ENCODE measurements around the gene ARHGAP26. TPM values are rescaled to one million over a fixed set of nuclear protein-coding genes. Genes with fewer than 3 reads are reported as not detected.

ARHGAP26 gene
- total RNA-seq, 1 donor from 2014 or later = 17.1 TPM

DNA sequence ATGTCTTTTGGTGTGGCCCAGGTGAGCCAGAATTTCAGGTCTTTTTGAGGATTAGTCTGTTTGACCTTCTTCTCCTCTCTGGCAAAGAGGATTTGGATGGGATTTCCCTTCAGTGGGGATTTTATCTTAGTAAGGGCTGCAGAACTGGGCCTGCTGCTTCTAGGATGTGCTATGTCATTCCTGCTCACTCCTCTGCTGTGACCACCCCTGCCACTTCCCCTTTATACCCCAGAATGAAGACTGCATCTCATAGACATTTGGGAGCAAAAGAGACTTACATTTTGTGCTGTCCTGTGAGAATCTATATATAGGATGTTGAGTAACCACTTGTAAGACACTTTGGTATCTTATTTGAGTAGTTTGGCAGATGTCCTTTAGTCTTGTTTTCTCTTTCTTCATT lies 76.2 kb downstream of the ARHGAP26 start:
- H3K27me3 ChIP-seq (ENCODE audit: control insufficient read depth, insufficient read depth, low read length) = no peaks in the 10 kb centered on the region
- TF ChIP-seq, protein P1, sequence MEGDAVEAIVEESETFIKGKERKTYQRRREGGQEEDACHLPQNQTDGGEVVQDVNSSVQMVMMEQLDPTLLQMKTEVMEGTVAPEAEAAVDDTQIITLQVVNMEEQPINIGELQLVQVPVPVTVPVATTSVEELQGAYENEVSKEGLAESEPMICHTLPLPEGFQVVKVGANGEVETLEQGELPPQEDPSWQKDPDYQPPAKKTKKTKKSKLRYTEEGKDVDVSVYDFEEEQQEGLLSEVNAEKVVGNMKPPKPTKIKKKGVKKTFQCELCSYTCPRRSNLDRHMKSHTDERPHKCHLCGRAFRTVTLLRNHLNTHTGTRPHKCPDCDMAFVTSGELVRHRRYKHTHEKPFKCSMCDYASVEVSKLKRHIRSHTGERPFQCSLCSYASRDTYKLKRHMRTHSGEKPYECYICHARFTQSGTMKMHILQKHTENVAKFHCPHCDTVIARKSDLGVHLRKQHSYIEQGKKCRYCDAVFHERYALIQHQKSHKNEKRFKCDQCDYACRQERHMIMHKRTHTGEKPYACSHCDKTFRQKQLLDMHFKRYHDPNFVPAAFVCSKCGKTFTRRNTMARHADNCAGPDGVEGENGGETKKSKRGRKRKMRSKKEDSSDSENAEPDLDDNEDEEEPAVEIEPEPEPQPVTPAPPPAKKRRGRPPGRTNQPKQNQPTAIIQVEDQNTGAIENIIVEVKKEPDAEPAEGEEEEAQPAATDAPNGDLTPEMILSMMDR (IDR thresholded peaks at IDR 0.05; ENCODE audit: insufficient read depth, low read length, severe bottlenecking) = no peak
- no peaks in the 10 kb centered on the region for H3K36me3 ChIP-seq (ENCODE audit: control insufficient read depth, insufficient read depth, low read length)
- DNase-seq (ENCODE audit: low read depth) (no peak), FAIRE-seq (no peak)
- no peak overlapping the region for H3K4me3 ChIP-seq (ENCODE audit: low read depth, low read length)

DNA sequence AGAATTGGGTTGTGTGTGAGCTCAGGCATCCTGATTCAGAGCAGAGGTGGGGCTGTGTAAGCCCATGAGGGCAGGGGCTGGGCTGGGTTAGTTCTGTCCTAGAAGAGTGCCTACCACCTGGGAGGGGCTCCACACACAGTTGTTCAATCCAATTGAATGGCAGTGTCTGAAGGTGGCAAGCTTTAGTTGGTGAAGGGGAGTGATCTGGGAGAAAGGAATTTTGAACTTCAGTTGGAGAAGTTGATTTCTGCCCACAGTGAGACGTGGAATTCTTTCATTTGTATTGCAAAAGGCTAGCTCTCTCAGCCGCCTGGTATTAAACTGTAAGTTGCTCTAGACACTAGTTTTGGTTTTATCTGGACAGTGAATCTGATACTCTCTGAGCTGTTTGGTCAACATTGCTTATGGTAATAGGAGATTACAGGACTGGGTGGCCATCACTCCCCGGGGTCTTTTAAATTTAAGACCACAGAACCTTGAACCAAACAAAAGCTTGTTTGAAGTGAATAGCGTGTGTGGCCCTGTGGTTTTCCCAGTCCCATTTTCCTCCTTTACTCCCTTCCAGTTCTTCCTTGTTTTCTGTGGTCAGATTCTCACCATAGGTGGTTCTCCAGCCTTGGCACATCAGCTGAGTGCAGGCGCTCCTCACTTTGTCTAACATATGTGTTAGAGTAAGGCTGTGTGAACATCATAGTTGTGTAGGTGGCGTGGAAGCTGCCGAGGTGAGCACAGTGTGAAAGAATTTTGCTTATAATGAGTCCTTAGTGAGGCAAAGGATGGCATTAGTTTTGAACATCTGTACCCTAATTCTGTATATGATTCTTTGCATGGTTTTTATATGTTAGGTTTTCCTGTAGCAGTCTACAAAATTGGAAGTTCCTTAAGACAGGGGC lies 78.0 kb downstream of the ARHGAP26 start:
- no peak for DNase-seq (ENCODE audit: low read depth)
- FAIRE-seq = no peak
- TF ChIP-seq, protein P1 (IDR thresholded peaks at IDR 0.05; ENCODE audit: insufficient read depth, low read length, severe bottlenecking) = no peak
- no peak overlapping the region for H3K4me3 ChIP-seq (ENCODE audit: low read depth, low read length)
- H3K36me3 ChIP-seq (ENCODE audit: control insufficient read depth, insufficient read depth, low read length) = no peaks in the 10 kb centered on the region
- no peaks in the 10 kb centered on the region for H3K27me3 ChIP-seq (ENCODE audit: control insufficient read depth, insufficient read depth, low read length)

DNA sequence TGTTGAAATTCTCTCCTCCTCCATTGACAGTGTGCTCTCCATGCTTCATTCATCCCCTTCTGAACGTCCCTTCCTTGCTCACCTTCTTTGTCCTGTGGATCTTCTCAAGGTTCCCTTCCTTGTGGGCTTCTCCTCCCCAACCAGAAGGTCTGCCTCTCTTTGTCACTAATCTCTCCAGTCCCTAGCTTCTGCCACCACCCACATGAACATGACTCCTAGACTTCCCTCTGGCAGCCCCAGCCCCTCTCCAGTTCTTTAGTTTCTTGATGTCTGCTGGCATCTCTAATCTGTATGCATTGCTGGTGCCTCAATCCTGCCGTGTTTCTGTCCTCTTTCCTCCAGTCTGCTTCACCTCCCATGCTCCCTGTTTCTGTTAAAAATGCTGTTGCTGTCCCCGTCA lies 79.3 kb downstream of the ARHGAP26 start:
- H3K27me3 ChIP-seq (ENCODE audit: control insufficient read depth, insufficient read depth, low read length) = no peaks in the 10 kb centered on the region
- H3K36me3 ChIP-seq (ENCODE audit: control insufficient read depth, insufficient read depth, low read length) = no peaks in the 10 kb centered on the region
- FAIRE-seq (no peak), DNase-seq (ENCODE audit: low read depth) (no peak)
- H3K4me3 ChIP-seq (ENCODE audit: low read depth, low read length) = no peak overlapping the region
- TF ChIP-seq, protein P1 (IDR thresholded peaks at IDR 0.05; ENCODE audit: insufficient read depth, low read length, severe bottlenecking) = no peak

DNA sequence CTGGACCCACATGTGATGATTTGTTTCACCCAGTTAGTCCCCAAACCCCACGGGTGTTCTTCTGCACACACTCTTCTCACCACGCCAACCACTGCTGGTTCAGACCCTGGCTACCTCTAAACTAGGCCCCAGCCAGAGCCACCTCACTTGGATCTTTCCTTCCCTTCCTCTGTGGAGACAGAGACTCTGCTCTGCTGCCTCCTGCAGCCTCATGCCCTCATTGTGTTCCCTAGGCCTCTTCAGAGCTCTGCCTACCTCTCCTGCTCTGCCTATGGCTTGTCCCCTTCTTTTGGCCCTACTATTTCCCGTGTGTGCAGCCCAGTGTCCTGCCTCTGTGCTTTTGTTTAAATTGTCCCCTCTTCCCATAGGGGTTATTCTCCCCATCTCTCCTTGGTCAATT lies 79.7 kb downstream of the ARHGAP26 start:
- DNase-seq (ENCODE audit: low read depth) = no peak

DNA sequence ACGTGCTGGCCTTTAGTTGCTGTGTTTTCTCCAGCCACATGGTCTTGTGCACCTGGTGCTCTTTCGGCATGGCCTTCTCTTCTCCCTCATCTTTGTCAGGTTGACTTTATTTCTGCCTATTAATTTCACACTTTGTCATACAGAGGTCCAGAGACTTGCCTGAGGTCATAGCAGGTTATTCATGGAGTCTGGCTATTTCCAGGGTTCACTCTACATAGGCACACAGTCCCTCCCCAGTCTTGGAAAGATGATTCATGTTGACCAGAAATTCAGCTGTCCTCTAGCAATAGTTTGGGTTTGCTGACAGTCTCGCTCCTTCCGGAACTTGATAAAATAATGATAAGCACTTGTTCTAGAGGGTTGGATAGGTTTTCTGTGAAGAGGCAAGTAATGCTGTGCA lies 81.6 kb downstream of the ARHGAP26 start:
- Histone ChIP-seq H3K4me3 (ENCODE audit: low read depth, low read length) (no peak overlapping the region), H3K36me3 (ENCODE audit: control insufficient read depth, insufficient read depth, low read length) (no peaks in the 10 kb centered on the region), H3K27me3 (ENCODE audit: control insufficient read depth, insufficient read depth, low read length) (no peaks in the 10 kb centered on the region)
- DNase-seq (ENCODE audit: low read depth) = no peak
- TF ChIP-seq, protein P1 (IDR thresholded peaks at IDR 0.05; ENCODE audit: insufficient read depth, low read length, severe bottlenecking) = no peak
- no peak for FAIRE-seq

More for the DNA sequence above, 79.7 kb downstream of the ARHGAP26 start:
- Histone ChIP-seq H3K4me3 (ENCODE audit: low read depth, low read length) (no peak overlapping the region), H3K36me3 (ENCODE audit: control insufficient read depth, insufficient read depth, low read length) (no peaks in the 10 kb centered on the region), H3K27me3 (ENCODE audit: control insufficient read depth, insufficient read depth, low read length) (no peaks in the 10 kb centered on the region)
- FAIRE-seq = no peak
- TF ChIP-seq, protein P1 (IDR thresholded peaks at IDR 0.05; ENCODE audit: insufficient read depth, low read length, severe bottlenecking) = no peak

All from bronchial epithelial cell (primary cell).